Activated CD4-positive, alpha-beta T cell treated with anti-CD3 and anti-CD28 coated beads, Interleukin-2, Interleukin-6, amounts not matched to agents 100 ng/mL and 50 ng/mL, durations not matched to agents 16 hours and 8 hours (primary cell): ENCODE results near the gene COG3.
"Not testable (repeated sequence)": the region's sequence is repeated elsewhere in the genome, so short reads cannot be mapped to it uniquely, and the experiment has no call there.

Source experiments
- DNase-seq: peaks from one replicate; pipeline ENCODE4 v3.0.0-alpha.2; 2020

COG3 gene, protein sequence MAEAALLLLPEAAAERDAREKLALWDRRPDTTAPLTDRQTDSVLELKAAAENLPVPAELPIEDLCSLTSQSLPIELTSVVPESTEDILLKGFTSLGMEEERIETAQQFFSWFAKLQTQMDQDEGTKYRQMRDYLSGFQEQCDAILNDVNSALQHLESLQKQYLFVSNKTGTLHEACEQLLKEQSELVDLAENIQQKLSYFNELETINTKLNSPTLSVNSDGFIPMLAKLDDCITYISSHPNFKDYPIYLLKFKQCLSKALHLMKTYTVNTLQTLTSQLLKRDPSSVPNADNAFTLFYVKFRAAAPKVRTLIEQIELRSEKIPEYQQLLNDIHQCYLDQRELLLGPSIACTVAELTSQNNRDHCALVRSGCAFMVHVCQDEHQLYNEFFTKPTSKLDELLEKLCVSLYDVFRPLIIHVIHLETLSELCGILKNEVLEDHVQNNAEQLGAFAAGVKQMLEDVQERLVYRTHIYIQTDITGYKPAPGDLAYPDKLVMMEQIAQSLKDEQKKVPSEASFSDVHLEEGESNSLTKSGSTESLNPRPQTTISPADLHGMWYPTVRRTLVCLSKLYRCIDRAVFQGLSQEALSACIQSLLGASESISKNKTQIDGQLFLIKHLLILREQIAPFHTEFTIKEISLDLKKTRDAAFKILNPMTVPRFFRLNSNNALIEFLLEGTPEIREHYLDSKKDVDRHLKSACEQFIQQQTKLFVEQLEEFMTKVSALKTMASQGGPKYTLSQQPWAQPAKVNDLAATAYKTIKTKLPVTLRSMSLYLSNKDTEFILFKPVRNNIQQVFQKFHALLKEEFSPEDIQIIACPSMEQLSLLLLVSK

DNA sequence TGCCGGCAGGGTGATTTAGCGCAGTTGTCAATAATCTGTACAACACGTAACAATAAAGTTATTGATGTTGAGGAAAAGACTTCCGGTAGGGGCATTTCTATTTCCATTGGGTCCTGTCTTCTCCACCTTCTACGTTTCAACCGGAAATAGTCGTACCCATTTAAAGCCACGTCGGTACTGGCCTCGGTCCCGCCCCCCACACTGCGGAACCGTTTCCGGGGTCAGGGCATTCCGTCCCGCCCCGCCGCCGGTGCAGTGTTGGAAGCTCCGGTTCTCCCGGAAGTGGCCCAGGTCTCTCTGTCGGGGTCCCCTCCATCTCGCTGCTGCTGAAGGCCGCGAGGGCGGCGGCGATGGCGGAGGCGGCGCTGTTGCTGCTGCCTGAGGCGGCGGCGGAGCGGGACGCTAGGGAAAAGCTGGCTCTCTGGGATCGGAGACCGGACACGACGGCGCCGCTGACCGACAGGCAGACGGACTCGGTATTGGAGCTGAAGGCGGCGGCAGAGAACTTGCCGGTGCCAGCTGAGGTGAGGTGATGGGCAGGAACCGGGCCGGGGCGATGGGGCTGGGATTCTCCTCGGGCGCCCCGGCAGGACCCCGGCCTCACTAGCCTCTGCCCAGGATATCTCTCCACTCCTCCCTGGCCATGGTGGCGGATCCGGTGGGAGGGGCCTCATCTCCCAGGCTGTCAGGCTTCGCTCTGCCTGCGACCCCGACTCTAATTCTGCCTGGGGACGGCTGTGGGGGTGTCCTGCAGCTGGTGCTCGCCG is at the start of gene COG3:
COG3 (plus strand) TSS at position 253 of the 767 bp plus-strand sequence; CDS start at position 351, 98 bp downstream.
- peak; percentile 96 for DNase-seq

DNA sequence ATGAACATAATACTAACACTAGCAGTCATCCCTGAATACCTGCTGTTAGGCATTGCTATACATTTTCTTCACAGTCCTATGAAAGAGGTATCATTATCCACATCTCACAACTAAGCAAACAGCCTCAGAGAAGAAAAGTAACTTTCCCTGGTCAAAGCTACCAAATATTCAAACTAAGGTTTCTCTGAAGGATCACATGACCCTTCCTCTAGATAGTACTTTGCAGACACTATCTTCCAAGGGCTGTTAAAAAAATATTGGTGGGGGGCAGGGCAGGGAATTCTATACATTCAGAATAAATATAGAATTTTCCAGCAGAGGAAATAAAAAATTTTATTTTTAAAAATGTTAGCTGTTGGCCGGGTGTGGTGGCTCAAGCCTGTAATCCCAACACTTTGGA is 49.6 kb upstream of the COG3 start:
- DNase-seq = no peak

DNA sequence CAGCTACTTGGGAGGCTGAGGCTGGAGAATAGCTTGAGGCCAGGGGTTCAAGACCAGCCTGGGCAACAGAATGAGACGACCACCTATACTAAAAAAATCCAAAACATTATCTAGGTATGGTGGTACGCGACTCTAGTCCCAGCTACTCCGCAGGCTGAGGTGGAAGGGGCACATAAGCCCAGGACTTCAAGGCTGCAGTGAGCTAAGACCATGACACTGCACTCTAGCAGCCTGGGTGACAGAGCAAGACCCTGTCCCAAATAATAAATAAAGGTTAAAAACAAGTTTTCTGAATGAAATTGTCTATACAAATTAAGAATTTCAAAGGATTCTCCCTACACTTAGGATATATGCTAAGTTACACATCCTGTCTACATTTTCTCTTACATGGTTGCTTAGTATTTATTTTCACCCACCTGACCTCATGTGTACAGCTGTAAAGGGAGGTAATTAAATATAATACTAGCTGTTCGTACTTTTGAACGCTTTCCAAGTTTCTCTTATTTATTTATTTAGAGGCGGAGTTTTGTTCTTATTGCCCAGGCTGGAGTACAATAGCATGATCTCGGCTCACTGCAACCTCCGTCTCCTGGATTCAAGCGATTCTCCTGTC is 48.1 kb upstream of the COG3 start:
- DNase-seq = no peak

DNA sequence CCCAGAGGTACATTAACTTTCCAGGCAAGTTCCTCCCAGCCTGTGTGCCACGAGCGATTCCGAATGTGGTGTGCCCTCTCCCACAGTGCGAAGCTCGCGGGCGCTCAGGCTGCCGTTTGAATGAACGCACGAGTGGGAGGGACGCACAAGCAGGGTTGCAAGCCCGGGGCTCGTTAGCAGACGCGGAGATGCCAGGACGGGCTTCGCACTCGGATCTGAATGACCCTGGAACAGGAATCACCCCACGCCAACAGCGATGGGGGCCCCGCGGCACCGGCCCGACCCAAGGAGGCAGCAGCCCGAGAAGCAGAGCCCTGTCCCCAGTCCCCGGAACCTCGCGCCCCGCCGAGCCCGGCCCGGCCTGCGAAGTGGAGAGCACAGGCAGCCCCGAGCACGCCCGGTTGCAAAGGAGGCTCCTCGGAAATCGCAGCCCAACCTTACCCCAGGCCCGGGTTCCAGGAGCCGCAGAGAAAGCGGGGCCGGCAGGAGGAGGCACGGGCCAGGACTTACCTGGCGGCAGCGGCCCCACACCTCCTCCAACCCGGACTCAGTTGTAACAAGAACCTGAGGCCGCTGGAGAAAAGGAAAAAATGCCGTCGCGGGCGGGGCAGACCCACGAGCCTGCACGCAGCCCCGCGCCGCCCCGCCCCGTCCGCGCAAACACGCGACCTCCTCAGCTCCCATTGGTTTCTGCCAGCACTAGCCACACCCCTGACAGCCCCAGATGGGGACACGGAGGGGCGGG is 46.8 kb upstream of the COG3 start, which contains the start of gene SLC25A30:
SLC25A30 (minus strand) TSS at position 584 of the 745 bp plus-strand sequence. CDS start 6,948 bp downstream, outside the sequence.
- DNase-seq = peak; percentile 94

DNA sequence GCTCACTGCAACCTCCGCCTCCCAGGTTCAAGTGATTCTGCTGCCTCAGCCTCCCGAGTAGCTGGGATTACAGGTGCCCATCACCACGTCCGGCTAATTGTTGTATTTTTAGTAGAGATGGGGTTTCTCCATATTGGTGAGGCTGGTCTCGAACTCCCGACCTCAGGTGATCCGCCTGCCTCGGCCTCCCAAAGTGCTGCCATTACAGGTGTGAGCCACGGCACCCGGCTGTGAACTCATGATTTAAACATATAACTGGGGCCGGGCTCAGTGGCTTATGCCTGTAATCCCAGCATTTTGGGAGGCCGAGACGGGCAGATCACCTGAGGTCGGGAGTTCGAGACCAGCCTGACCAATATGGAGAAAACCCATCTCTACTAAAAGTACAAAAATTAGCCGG is 45.4 kb upstream of the COG3 start:
- DNase-seq = not testable (repeated sequence)

DNA sequence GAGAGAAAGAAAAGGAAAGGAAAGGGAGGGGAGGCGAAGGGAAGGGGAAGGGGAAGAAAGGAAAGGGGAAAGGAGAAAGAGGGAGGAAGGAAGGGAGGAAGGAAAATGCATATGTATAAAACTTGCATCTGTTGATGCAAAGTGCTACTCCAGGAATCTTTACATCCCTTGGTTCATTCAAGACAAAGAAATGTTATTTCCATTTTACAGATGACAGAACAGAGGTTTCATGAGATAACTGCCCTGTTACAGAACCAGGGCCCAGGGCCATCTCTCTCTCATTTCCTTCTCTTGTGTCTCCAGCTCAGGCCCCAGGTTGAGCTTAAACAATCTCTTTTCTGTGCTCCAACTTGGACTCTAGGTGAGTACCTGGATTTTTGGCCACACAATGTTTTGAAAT is 44.8 kb upstream of the COG3 start:
- no peak for DNase-seq

DNA sequence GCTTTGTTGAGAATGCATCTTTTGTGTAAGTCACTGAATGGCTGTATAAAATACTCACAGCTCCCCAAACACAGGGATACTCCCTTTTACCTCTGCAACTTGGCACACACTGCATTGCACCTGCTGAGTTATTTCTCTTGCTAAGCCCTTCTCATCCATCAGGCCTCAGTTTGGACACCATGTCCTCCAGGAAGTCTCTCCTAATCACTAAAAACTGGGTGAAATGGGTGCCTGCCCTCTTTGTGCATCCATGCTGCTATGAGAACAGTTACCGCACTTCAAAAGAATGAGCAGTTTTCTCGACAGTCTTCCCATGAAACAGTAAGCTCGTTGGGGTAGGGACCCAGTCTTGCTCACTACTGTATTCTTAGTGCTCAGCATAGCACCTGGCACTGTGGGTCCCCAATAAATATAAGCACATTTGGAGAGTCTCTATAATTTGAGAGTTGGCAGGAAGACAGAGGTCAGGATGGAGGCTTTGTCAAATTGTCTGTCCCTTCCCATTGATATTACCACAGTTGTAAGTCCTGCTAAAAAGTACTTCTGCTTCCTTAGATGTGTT is 41.9 kb upstream of the COG3 start:
- DNase-seq = no peak

DNA sequence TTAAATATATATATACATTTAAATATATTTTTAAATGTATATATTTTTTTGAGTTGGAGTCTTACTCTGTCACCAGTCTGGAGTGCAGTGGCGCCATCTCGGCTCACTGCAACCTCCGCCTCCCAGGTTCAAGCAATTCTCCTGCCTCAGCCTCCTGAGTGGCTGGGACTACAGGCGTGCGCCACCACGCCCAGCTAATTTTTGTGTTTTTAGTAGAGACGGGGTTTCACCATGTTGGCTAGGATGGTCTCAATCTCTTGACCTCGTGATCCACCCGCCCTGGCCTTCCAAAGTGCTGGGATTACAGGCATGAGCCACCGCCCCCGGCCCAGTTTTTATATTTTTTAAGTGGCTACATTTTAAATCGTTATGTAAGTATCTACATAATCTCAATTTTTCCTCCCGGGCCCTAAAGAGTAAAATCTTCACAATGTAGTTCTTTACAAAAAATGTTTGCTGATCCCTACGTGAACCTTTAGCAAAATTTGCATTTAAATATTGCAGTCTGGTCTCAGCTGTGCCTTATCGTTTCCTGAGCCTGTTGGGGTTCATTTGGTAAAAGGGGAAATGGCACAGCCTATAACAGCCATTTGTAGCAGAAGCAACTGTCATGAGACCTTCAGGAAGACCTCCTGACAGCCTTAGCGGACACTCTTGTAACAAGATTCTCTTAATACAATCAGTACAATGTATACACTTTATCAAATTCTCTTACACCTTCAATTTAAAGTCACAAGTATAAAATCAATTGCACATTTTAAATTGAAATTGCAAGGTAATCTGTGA is 38.5 kb upstream of the COG3 start:
- DNase-seq = not testable (repeated sequence)

DNA sequence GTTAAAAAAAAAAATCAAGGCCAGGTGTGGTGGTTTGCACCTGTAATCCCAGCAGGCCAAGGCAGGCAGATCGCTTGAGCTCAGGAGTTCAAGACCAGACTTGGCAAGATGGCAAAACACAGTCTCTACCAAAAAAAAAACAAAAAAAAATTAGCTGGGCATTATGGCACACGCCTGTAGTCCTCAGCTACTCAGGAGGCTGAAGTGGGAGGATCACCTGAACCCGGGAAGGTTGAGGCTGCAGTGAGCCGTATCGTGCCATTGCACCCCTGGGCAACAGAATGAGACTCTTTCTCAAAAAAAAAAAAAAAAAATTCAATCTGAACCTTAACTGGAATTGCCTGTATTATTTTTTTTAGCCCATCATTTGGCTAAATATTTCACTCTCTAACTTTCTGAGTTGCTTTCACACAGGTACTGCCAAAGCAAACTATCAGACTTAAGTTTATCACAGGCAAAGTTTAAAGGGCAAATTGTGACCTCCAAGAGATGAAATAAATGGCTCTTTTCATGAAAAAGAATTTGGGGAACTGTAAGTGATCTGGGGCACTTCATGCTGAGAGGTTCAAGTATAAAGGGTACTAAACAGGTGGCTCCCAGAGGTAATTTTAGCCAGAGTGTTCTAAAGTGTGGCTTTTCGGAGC is 31.9 kb upstream of the COG3 start:
- no peak for DNase-seq

DNA sequence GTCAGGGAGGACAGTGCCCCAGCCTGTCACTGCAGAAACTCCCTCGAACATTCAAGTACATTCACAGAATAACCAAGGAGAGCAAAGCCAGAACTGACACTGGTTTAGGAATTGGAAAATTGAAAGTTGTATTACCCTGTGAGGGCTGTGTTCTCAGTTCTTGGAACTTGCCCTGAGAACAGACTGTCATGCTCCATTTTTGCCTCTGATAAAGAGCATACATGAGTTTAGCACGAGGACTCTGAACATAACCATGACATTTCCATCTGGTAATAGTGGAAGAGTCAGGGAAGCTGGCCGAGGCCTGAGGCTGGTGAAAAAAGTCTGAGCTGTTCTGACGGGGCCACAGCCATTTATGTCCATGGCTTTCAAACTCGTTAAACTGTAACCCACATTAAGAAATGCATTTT is 31.4 kb upstream of the COG3 start:
- no peak for DNase-seq

DNA sequence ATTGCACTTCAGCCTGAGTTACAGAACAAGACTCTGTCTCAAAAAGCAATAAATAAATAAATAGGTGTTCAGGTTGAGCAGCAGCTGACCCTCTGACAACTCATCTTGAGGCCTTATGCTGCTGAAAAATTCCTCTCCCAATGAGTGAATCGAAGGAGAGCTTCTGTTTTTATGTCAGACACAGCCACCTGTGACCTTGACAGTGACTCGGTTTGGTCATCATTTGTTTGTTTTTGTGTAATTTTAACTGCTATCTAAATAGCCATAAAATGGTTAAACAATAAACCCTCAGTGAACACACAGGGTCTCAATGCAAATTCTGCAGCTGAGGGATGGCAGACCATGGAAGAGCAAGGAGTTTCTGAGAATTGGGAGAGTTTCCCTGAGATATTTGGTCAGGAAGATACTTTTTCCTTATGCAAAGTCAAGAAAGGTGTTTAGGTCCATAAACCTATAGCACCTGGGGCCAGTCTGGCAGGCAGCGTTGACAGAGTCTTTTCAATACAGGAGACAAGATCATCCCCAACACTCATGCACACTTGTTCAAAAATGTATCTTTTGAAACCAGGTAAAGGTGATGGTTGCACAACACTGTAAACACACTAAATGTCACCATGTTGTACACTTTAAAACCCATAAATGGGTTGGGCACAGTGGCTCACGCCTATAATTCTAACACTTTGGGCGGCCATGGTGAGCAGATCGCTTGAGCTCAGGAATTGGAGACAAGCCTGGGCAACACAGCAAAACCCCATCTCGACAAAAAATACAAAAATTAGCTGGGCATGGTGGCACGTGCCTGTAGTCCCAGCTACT is 30.0 kb upstream of the COG3 start:
- no peak for DNase-seq

DNA sequence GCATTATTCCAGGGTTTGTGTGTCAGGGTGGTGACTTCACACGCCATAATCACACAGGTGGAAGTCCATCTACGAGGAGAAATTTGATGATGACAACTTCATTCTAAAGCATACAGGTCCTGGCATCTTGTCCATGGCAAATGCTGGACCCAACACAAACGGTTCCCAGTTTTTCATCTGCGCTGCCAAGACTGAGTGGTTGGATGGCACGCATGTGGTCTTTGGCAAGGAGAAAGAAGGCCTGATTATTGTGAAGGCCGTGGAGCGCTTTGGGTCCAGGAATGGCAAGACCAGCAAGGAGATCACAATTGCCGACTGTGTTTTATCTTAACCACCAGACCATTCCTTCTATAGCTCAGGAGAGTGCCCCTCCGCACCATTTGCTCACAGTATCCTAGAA is 28.4 kb upstream of the COG3 start:
- no peak for DNase-seq

DNA sequence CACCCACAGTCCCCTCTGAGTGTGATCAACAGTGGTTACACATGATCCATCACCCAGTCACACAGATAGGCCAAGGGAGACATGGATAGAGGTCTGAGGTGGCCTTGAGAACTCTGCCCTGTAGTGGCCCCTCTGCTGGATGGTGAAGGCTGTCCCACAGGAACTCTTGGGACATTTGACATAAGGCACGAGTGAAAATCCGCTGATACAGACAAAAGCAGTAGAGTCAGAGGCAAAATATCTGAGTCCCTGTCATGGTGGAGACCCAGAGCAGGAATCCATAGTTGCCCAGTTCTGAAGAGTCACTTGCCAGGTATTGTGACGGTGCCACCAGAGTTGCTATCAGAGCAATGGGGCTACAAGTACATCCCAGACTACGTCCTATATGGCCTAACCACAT is 27.8 kb upstream of the COG3 start:
- no peak for DNase-seq

DNA sequence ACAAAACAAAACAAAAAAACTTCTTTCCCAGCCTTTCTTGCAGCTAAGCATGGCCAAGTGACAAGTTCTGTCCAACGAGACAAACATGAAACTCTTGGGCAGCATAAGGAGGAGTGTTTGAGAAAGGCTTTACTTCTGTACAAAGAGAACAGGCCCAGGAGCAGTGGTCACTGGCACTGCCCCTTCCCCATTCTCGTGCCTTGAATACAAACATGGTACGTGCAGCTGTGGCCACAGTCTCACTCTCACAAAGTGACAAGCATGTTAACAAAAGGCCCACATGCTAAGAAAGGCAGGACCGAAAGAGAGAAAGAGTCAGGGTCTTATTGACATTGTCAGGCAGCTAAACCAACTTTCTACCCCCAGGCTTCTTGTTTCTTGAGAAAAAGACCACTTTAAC is 26.8 kb upstream of the COG3 start:
- DNase-seq = no peak

DNA sequence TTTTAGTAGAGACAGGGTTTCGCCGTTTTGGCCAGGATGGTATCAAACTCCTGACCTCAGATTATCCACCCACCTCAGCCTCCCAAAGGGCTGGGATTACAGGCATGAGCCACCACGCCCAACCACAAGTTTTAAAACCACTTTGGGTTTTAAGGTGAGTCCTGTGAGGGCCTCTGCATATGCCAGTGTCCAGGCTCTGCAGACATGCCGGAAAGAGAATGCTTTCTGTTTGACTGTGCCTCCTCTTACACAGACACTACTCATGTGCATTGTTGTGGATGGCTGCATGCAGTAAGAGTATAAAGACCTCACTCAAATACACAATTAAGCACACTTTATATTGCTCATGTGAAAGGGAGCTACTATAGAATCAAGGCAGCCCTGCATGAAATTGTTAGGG is 25.7 kb upstream of the COG3 start:
- DNase-seq = peak; percentile 48

DNA sequence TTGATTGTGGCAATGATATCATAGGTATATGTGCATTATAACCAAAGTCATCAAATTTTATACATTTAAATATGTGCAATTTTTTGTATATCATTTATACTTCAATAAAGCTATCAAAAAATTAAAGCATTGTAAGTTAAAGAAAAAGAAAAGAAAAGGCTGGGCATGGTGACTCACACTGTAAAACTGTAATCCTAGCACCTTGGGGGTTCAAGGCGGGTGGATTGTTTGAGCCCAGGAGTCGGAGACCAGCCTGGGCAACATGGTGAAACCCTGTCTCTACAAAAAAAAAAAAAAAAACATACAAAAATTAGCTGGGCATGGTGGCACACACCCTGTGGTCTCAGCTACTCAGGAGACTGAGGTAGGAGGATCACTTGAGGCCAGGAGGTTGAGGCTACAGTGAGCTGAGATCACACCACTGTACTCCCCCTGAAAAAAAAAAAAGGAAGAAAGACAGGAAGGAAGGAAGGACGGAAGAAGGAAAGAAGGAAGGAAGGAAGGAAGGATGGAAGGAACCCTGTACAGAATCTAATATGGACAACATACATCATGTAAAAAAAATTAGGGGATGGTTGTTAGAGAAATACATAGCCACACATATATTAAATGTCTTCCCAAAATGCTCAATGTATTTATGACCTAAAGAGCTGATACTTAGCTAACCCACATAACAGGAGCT is 24.8 kb upstream of the COG3 start:
- DNase-seq = no peak

DNA sequence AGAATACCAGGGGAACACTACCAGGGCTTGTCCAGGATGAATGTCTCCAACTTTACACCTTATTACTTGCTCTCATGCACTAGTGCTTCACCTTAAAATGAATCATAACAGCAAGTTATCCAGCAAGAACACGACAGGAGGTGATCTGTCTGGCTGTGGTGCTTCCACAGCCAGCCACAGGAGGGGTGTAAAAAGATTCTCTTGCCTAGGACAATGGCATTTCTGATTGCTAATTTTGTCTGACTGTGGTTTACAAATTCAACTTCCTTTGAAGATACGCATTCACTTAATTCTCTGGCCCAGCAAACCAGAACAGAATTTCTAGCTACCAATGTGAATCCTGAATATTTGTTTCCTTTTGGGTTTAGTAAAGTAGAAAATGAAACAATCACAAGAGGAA is 23.1 kb upstream of the COG3 start:
- DNase-seq = peak; percentile 62

DNA sequence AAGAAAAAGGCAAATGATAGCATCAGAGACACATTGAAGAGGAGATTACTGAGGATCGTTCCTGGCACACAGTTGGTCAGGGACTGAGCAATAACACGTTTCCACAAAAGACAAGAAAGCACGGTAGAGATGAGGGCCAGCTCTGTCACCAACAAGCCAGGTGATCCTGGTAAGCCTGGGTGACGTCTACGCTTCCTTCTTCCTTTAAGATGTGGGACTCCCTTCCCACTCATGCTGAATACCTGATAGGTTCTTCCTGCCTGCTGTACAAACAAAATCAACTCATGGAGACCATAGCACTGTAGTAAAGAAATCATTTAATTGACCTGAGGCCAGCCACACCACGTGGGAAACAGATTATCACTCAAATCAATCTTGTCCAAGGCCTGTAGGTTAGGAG is 19.7 kb upstream of the COG3 start:
- DNase-seq = no peak

DNA sequence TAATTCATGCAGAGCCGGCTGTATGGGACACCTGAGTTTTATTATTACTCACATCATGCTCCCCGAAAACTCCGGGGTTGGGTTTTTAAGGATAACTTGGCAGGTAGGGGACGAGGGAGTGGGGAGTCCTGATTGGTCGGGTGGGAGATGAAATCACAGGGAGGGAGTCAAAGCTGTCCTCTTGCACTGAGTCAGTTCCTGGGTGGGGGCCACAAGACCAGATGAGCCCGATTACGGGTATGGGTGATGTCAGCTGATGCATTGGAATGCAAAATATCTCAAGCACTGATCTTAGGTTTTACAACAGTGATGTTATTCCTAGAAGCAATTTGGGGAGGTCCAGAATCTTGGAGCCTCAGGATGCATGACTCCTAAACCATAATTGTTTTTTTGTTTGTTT is 18.6 kb upstream of the COG3 start:
- no peak for DNase-seq
